H1 (cell line): ENCODE results near the gene RPL28. TPM values are rescaled to one million over a fixed set of nuclear protein-coding genes. Genes with fewer than 3 reads are reported as not detected.

Experiments
- CTCF ChIA-PET: fragments of 300-600 bp; sonication (Branson Sonifier 250); formaldehyde crosslinking; loops from one replicate; lab custom pipeline; 2021; ENCODE audit not compliant: partially characterized antibody; lab: Charles Lee
- POLR2A ChIA-PET: fragments of 300-600 bp; sonication (Branson Sonifier 250); formaldehyde crosslinking; loops from one replicate; lab custom pipeline; 2021; ENCODE audit warnings: inconsistent platforms; ENCODE audit not compliant: partially characterized antibody; lab: Charles Lee
- DNase-seq, 2 experiments: peaks; one replicate each; pipeline versions ENCODE4 v3.0.0 to v3.0.0-alpha.2; 2010 to 2022; ENCODE audit warnings: low spot score in 2 of 2, low read depth in 1 of 2, mixed read lengths in 1 of 2
- FAIRE-seq: peaks from 2 replicates; lab custom pipeline; 2011; peaks lifted over from hg19 to GRCh38; lab: Jason Lieb, UNC
- H2AFZ ChIP-seq: 2 replicates; pipeline ENCODE4 v1.8.1; 2012; ENCODE audit warnings: low read length, inconsistent platforms
- H2AK5ac ChIP-seq: 2 replicates; pipeline ENCODE4 v1.6.1; 2013; ENCODE audit warnings: low read depth, low read length
- H2BK120ac ChIP-seq: replicated peaks from 2 replicates; pipeline ENCODE3; 2013; ENCODE audit warnings: low read depth, low read length, inconsistent platforms
- H2BK12ac ChIP-seq: 2 replicates; pipeline ENCODE4 v1.6.1; 2013; ENCODE audit warnings: low read depth, low read length
- H2BK15ac ChIP-seq: 2 replicates; pipeline ENCODE4 v1.6.1; 2013; ENCODE audit warnings: low read length
- H2BK20ac ChIP-seq: 2 replicates; pipeline ENCODE4 v1.6.1; 2013; ENCODE audit warnings: low read length
- H2BK5ac ChIP-seq: 2 replicates; pipeline ENCODE4 v1.6.1; 2013; ENCODE audit warnings: low read depth, low read length
- H3K14ac ChIP-seq: 2 replicates; pipeline ENCODE4 v1.6.1; 2013; ENCODE audit warnings: inconsistent platforms; ENCODE audit not compliant: insufficient read length
- H3K18ac ChIP-seq: 2 replicates; pipeline ENCODE4 v1.6.1; 2013; ENCODE audit warnings: low read length; ENCODE audit errors: extremely low read depth
- H3K23ac ChIP-seq: 2 replicates; pipeline ENCODE4 v1.6.1; 2013; ENCODE audit warnings: inconsistent platforms; ENCODE audit not compliant: insufficient read length
- H3K23me2 ChIP-seq: 2 replicates; pipeline ENCODE4 v1.6.1; 2013; ENCODE audit warnings: low read depth, low read length
- H3K27ac ChIP-seq: 2 replicates; pipeline ENCODE4 v1.6.1; 2011; ENCODE audit warnings: low read depth, low read length, inconsistent platforms
- H3K27me3 ChIP-seq, 4 experiments: replicated peaks in 1 of 4; 1 replicate in 1 of 4; 2 replicates in 3 of 4; pipeline versions ENCODE4 v1.6.1 to v1.8.1; 2011 to 2013; ENCODE audit warnings: low read length in 3 of 4, mild to moderate bottlenecking in 3 of 4, inconsistent platforms in 2 of 4, mixed read lengths in 2 of 4, moderate library complexity in 1 of 4; ENCODE audit not compliant: control insufficient read depth in 3 of 4, insufficient read depth in 3 of 4; ENCODE audit errors: extremely low read depth in 1 of 4
- H3K36me3 ChIP-seq, 4 experiments: 2 replicates each; pipeline versions ENCODE4 v1.6.1 to v1.8.1; 2011 to 2013; ENCODE audit warnings: mild to moderate bottlenecking in 4 of 4, low read length in 3 of 4, moderate library complexity in 2 of 4, control low read depth in 1 of 4, inconsistent platforms in 1 of 4; ENCODE audit not compliant: insufficient read depth in 4 of 4, control insufficient read depth in 2 of 4
- H3K4ac ChIP-seq: replicated peaks from 2 replicates; pipeline ENCODE3; 2013; ENCODE audit warnings: low read length, low read depth, mixed read lengths, inconsistent platforms; ENCODE audit not compliant: insufficient read length
- H3K4me1 ChIP-seq, 4 experiments: replicated peaks in 1 of 4; 1 replicate in 1 of 4; 2 replicates in 3 of 4; pipeline versions ENCODE4 v1.6.1 to v1.8.1; 2011 to 2013; ENCODE audit warnings: low read length in 3 of 4, inconsistent platforms in 2 of 4, mixed read lengths in 1 of 4; ENCODE audit not compliant: insufficient read depth in 4 of 4, control insufficient read depth in 3 of 4
- H3K4me2 ChIP-seq, 2 experiments: 2 replicates each; pipeline versions ENCODE4 v1.6.1 to v1.8.1; 2011 to 2013; ENCODE audit warnings: low read depth in 2 of 2, low read length in 2 of 2, control low read depth in 1 of 2, inconsistent platforms in 1 of 2, mild to moderate bottlenecking in 1 of 2; ENCODE audit not compliant: insufficient read depth in 1 of 2
- H3K4me3 ChIP-seq, 4 experiments: fragments of 200-600, 300-600 bp in 1 of 4; sonication (generic), shearing (Covaris generic), sonication (Bioruptor Twin) in 1 of 4; 2 replicates each; pipeline versions ENCODE4 v1.5.1 to v1.8.1; 2011 to 2016; ENCODE audit warnings: low read length in 4 of 4, low read depth in 3 of 4, control low read depth in 2 of 4, inconsistent platforms in 2 of 4, mild to moderate bottlenecking in 2 of 4, mixed read lengths in 1 of 4, moderate library complexity in 1 of 4; ENCODE audit not compliant: insufficient read depth in 2 of 4; ENCODE audit errors: extremely low read depth in 1 of 4
- H3K56ac ChIP-seq: replicated peaks from 2 replicates; pipeline ENCODE3; 2013; ENCODE audit warnings: low read depth, mild to moderate bottlenecking, mixed read lengths, low read length, inconsistent platforms; ENCODE audit not compliant: insufficient read length
- H3K79me1 ChIP-seq: 2 replicates; pipeline ENCODE4 v1.6.1; 2013; ENCODE audit warnings: low read depth, low read length, control low read depth
- H3K79me2 ChIP-seq, 2 experiments: 2 replicates each; pipeline versions ENCODE4 v1.6.1 to v1.8.1; 2012 to 2013; ENCODE audit warnings: low read length in 2 of 2, mild to moderate bottlenecking in 2 of 2, inconsistent platforms in 1 of 2; ENCODE audit not compliant: insufficient read depth in 2 of 2, control insufficient read depth in 1 of 2
- H3K9ac ChIP-seq, 4 experiments: replicated peaks in 1 of 4; 1 replicate in 1 of 4; 2 replicates in 3 of 4; pipeline versions ENCODE4 v1.6.1 to v1.8.1; 2011 to 2013; ENCODE audit warnings: low read depth in 3 of 4, low read length in 3 of 4, control low read depth in 2 of 4, mild to moderate bottlenecking in 2 of 4, moderate library complexity in 2 of 4, inconsistent platforms in 1 of 4; ENCODE audit errors: extremely low read depth in 1 of 4
- H3K9me3 ChIP-seq, 2 experiments: 2 replicates each; pipeline versions ENCODE4 v1.6.1 to v1.8.1; 2012 to 2013; ENCODE audit warnings: mild to moderate bottlenecking in 2 of 2, moderate library complexity in 2 of 2, control low read depth in 1 of 2, inconsistent platforms in 1 of 2, low read depth in 1 of 2, low read length in 1 of 2, mixed read lengths in 1 of 2; ENCODE audit not compliant: insufficient read depth in 2 of 2
- H4K20me1 ChIP-seq, 2 experiments: replicated peaks in 1 of 2; 2 replicates each; pipeline versions ENCODE3 to v1.8.1; 2011 to 2013; ENCODE audit warnings: inconsistent platforms in 2 of 2, low read length in 2 of 2, mild to moderate bottlenecking in 1 of 2; ENCODE audit not compliant: insufficient read depth in 2 of 2, control insufficient read depth in 1 of 2
- H4K5ac ChIP-seq: 2 replicates; pipeline ENCODE4 v1.6.1; 2013; ENCODE audit warnings: low read length, low read depth, mixed read lengths, inconsistent platforms; ENCODE audit not compliant: insufficient read length
- H4K8ac ChIP-seq: 2 replicates; pipeline ENCODE4 v1.8.0; 2013; ENCODE audit warnings: mild to moderate bottlenecking, moderate library complexity, low read length, inconsistent platforms; ENCODE audit not compliant: insufficient read depth; ENCODE audit errors: extremely low read depth
- H4K91ac ChIP-seq: replicated peaks from 2 replicates; pipeline ENCODE3; 2013; ENCODE audit warnings: low read length, mixed read lengths, inconsistent platforms; ENCODE audit not compliant: insufficient read length
- BCL11A ChIP-seq, 2 experiments: IDR thresholded peaks; one replicate each; pipeline ENCODE4 v1.6.1; 2011; ENCODE audit warnings: low read depth in 2 of 2, low read length in 2 of 2, mild to moderate bottlenecking in 2 of 2
- CHD1 ChIP-seq: IDR thresholded peaks from 2 replicates; pipeline ENCODE4 v1.6.1; 2012; ENCODE audit warnings: low read depth, low read length, improper control_type of control experiment
- CREB1 ChIP-seq: IDR thresholded peaks from 2 replicates; pipeline ENCODE4 v1.6.1; 2012; ENCODE audit warnings: inconsistent platforms
- MAFK ChIP-seq: IDR thresholded peaks from 2 replicates; pipeline ENCODE4 v1.6.1; 2012; ENCODE audit warnings: low read depth, mild to moderate bottlenecking, improper control_type of control experiment, low read length
- RAD21 ChIP-seq, 2 experiments: IDR thresholded peaks in 1 of 2; conservative IDR thresholded peaks in 1 of 2; 2 replicates each; pipeline ENCODE4 v1.6.1; 2011; ENCODE audit warnings: low read depth in 2 of 2, low read length in 2 of 2, improper control_type of control experiment in 1 of 2, inconsistent platforms in 1 of 2, mild to moderate bottlenecking in 1 of 2, moderate library complexity in 1 of 2
- SIN3A ChIP-seq, 2 experiments: IDR thresholded peaks in 1 of 2; conservative IDR thresholded peaks in 1 of 2; 2 replicates each; pipeline ENCODE4 v1.6.1; 2011 to 2012; ENCODE audit warnings: low read length in 2 of 2, improper control_type of control experiment in 1 of 2, low read depth in 1 of 2, mild to moderate bottlenecking in 1 of 2
- SP4 ChIP-seq: IDR thresholded peaks from 2 replicates; pipeline ENCODE4 v1.6.1; 2012; ENCODE audit warnings: low read length, inconsistent platforms
- TBP ChIP-seq: IDR thresholded peaks from 2 replicates; pipeline ENCODE4 v1.6.1; 2011; ENCODE audit warnings: low read depth, low read length, improper control_type of control experiment
- YY1 ChIP-seq: IDR thresholded peaks from 2 replicates; pipeline ENCODE4 v1.6.1; 2011; ENCODE audit warnings: low read depth, mild to moderate bottlenecking, low read length
- WGBS, 2 experiments: shearing (Covaris generic) in 1 of 2; methylation state at CpG; one replicate each; pipeline versions ENCODE4 v1.1.6 to v1.1.7; 2013 to 2015; ENCODE audit warnings: low lambda C conversion rate in 2 of 2, mixed read lengths in 2 of 2, inconsistent platforms in 1 of 2, low coverage in 1 of 2, missing lambda C conversion rate in 1 of 2; ENCODE audit not compliant: insufficient replicate concordance in 2 of 2, insufficient coverage in 1 of 2, insufficient read length in 1 of 2; ENCODE audit errors: extremely low coverage in 1 of 2, missing lambda C conversion rate in 1 of 2; 5-methylcytosine and 5-hydroxymethylcytosine counted together
- polyA plus RNA-seq, 7 experiments: library from polyadenylated mRNA; depleted of rRNA in 3 of 7; stranded (reverse) in 5 of 7; unstranded in 2 of 7; fragments of >200 nt in 5 of 7; fragments of 200-250 nt in 2 of 7; gene quantifications; 1 replicate in 5 of 7; 2 replicates in 1 of 7; 4 replicates in 1 of 7; pipeline versions ENCODE4 v1.2.1 to v1.2.3, GENCODE V29; 2011 to 2013; ENCODE audit warnings: missing spikeins in 2 of 7, mixed read lengths in 2 of 7
- total RNA-seq: library from RNA; stranded (reverse); fragmentation: NEBNext Ultra II Directional; extraction: Animal tissue kit (Norgen Biotek cat#: 25700); gene quantifications from 2 replicates; pipeline ENCODE4 v1.2.1, GENCODE V29; 2021
- TF ChIP-seq, protein P1 (sequence below): IDR thresholded peaks from 2 replicates; pipeline ENCODE4 v1.6.1; 2011; ENCODE audit warnings: low read depth, mild to moderate bottlenecking, low read length; ENCODE audit not compliant: insufficient read depth

The RPL28 gene
- total and polyA plus RNA-seq, 2 of the 8 experiments (the other 6 are each of a cell fraction or from before 2014, with no cell fraction given) = 2,123 to 8,402 TPM

- POLR2A ChIA-PET = interaction anchor here (0.7 to 26.7 kb wide), 17 partner anchors 7 to 296 kb away, joined by 3 to 874 read pairs (median 14); partner anchors contain the start of genes IL11, KMT5C, TMEM190 and UBE2S
- TF ChIP-seq SIN3A (conservative IDR thresholded peaks at IDR 0.05 in 1 of 2, IDR thresholded peaks at IDR 0.05 in 1 of 2; ENCODE audit: low read depth in 1 of 2, low read length in 2 of 2) = no peak
- no peak for TF ChIP-seq YY1
- TF ChIP-seq TBP = no peak
- TF ChIP-seq, protein P1, sequence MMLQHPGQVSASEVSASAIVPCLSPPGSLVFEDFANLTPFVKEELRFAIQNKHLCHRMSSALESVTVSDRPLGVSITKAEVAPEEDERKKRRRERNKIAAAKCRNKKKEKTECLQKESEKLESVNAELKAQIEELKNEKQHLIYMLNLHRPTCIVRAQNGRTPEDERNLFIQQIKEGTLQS = no peak
- no peak for TF ChIP-seq SP4
- TF ChIP-seq CHD1 = no peak
- TF ChIP-seq RAD21 (IDR thresholded peaks at IDR 0.05 in 1 of 2, conservative IDR thresholded peaks at IDR 0.05 in 1 of 2; ENCODE audit: low read depth in 2 of 2, low read length in 2 of 2) = no peak
- TF ChIP-seq BCL11A (IDR thresholded peaks at IDR 0.05; ENCODE audit: low read depth in 2 of 2, low read length in 2 of 2) = no peak
- no peak for TF ChIP-seq CREB1
- TF ChIP-seq MAFK = no peak
Observed at GRCh38 chr19:55382522-55383054, 3.1 kb upstream of the RPL28 start.

More at GRCh38 chr19:55382522-55383054, 3.1 kb upstream of the RPL28 start:
- Histone ChIP-seq H3K4me3 (peak overlapping the region in 1 of 4 experiments; percentile 60; a peak in 1 of 8 replicates), H2AK5ac (no peak overlapping the region), H4K20me1 (peaks cover 10 to 28% of the 10 kb centered on the region in 2 experiments), H3K56ac (no peak overlapping the region), H2BK15ac (peak overlapping the region; percentile 81; the same call in 1 of the 2 replicates), H3K4me2 (peak overlapping the region in 1 of 2 experiments; percentile 95; a peak in 1 of 4 replicates), H2BK120ac (no peak overlapping the region), H3K79me2 (peaks cover 16 to 18% of the 10 kb centered on the region in 2 experiments; a peak in 3 of 4 replicates), H2BK12ac (no peak overlapping the region), H2BK5ac (0 out of 2 replicates have a peak overlapping the region, but pooled peaks have one; percentile 16), H2AFZ (no peak overlapping the region), H3K36me3 (peaks cover 6 to 11% (median 8%) of the 10 kb centered on the region in 4 experiments), H4K8ac (no peak overlapping the region), H3K4me1 (peaks cover 0 to 37% (median 22%) of the 10 kb centered on the region in 4 experiments; a peak in 6 of 7 replicates), H3K23ac (no peak overlapping the region), H3K14ac (no peak overlapping the region), H3K4ac (no peak overlapping the region), H4K5ac (no peak overlapping the region), H3K79me1 (peaks cover 14% of the 10 kb centered on the region), H3K9me3 (no peaks in the 10 kb centered on the region), H3K18ac (no peak overlapping the region), H3K23me2 (peaks cover 36% of the 10 kb centered on the region), H3K27me3 (peaks cover 0 to 16% (median 9%) of the 10 kb centered on the region in 4 experiments; a peak in 4 of 7 replicates), H2BK20ac (no peak overlapping the region), H3K27ac (no peak overlapping the region), H3K9ac (no peak overlapping the region), H4K91ac (no peak overlapping the region)
- DNase-seq (no peak), FAIRE-seq (no peak)
- WGBS, 2 experiments = 100% methylated on average over 3 of the region's 3 CpGs; no CpG with 5 or more reads in 1 of the 2 experiments
- CTCF ChIA-PET = interaction anchor here (0.7 to 3.2 kb wide), 8 partner anchors 24 to 217 kb away, joined by 3 to 37 read pairs (median 3); no protein-coding TSS in a partner anchor
